ENCODE measurements around the gene SYT1.

DNA sequence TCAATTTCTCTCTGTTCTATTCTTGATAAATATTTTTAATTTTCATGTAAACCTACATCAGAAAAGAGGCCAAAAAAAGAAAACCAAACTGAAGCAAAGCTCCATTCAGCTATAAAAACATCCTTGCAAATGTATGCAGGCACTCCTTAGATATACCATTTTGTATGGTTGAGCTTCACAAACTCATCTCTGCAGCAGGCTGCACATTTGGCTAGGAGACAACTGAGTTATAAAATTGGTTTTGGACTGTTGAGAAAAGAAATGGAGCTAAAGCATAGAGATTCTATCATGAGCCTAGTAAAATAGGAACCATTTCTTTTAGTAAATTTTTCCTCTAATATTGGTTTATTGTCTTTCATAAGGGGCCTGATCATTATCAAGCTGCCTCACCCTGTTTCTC is 156.4 kb downstream of the SYT1 start:
- TF ChIP-seq, protein P1, sequence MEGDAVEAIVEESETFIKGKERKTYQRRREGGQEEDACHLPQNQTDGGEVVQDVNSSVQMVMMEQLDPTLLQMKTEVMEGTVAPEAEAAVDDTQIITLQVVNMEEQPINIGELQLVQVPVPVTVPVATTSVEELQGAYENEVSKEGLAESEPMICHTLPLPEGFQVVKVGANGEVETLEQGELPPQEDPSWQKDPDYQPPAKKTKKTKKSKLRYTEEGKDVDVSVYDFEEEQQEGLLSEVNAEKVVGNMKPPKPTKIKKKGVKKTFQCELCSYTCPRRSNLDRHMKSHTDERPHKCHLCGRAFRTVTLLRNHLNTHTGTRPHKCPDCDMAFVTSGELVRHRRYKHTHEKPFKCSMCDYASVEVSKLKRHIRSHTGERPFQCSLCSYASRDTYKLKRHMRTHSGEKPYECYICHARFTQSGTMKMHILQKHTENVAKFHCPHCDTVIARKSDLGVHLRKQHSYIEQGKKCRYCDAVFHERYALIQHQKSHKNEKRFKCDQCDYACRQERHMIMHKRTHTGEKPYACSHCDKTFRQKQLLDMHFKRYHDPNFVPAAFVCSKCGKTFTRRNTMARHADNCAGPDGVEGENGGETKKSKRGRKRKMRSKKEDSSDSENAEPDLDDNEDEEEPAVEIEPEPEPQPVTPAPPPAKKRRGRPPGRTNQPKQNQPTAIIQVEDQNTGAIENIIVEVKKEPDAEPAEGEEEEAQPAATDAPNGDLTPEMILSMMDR (IDR thresholded peaks at IDR 0.05) = no peak
- TF ChIP-seq POLR2A (IDR thresholded peaks at IDR 0.05) = no peak
